GM19043 (cell line): Measurements from ENCODE around the gene DNAJB11.
"Not testable (repeated sequence)": the region's sequence is repeated elsewhere in the genome, so short reads cannot be mapped to it uniquely, and the experiment has no call there.

Experiments used
- ATAC-seq: cut with Tn5 transposase; IDR thresholded peaks from one replicate; pipeline ENCODE4 v1.9.1; 2021; ENCODE audit warnings: low read depth; ENCODE audit not compliant: unreplicated experiment

Gene DNAJB11

DNA sequence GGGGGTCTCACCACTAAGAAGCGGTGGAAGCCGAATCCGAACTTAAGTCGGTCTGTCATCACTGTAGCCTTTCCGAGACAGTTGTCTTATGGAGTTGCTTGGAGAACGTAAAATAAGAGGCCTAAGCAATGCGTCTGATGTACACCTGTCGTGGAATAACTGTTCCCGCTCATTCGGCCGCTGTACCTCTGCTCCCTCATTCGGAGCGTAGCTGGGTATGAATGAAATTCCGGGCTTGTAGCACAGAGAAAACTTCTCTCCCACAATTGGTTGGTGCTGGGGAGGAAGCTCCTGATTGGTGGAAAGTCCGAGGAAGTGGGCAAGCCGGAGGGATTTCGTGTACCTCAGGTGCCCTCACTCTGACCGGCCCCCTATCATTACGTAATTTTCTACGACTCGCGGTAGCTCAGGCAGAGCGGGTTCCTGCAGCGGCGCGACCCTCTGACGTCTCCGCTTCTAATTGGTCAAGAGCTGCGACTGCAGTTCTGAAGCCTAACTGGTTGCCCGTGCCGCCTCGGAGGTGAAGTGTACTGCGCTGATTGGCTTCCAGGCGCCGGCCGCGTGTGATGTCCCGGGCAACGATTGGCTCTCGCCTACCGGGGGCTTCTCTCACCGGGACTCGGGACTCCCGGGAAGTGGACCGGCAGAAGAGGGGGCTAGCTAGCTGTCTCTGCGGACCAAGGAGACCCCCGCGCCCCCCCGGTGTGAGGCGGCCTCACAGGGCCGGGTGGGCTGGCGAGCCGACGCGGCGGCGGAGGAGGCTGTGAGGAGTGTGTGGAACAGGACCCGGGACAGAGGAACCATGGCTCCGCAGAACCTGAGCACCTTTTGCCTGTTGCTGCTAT lies at the start of gene DNAJB11:
DNAJB11 (plus strand) TSS at position 625 of the 845 bp plus-strand sequence; CDS start at position 803, 178 bp downstream.
- ATAC-seq, result peak; percentile 88

DNA sequence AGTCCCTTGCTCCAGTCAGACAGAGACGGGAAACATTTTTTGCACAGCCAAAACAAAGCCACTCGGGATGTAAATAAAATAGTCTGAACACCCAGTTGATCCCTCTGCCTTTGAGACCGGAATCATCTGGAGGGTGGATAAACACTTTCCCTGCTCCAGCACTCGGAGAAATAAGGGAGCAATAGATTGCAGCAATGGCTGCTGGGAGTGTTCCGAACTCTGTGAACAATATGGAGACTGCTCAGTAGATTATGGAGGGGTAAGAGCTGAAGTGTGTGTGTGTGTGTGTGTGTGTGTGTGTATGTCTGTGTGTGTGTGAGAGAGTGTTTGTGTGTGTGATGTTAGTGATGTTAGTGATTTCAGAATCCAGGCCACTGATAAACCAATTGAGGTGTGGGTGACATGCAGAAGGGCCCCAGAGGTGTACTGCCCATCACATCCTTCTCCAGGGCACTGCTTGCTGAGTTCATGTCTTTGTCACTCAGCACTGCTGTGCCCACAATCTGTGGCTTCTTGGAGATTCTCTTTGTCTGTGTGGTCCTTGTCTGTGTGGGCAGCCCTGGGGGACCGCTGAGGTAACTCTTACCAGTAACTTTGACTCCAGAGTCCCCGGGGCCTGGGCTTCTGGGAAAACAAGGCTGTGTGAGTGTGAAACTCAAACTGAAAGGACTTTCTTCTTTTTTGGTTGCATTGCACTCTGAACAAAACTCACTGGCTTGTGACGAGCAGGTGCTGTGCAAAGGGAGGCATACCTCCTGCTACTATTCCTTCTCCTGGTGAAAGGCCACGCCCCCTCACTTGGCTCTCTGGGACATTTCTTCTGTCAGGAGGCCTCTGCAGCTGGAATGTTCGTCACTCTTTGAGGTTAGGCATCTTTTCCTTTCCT lies 49.3 kb upstream of the DNAJB11 start:
- peak; percentile 66 for ATAC-seq

DNA sequence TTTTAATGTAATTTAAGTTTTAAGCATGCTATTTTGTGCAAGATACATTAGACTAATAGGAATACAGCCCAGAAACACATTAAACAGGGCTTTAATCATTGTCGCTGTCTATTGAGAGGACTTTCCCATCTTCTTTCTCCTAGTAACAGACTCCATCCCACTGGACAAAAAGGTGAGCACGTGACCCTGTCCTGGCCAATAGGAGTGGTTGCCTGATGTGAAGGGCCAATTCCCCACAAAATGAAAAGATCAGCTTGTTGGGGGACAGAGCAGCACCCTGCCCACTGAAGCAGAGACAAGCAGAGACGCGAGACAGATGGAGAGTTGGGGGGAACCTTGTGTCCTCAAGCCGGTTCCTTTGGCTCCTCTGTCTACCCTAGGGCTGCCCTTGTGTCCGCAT lies 47.5 kb upstream of the DNAJB11 start:
- ATAC-seq, result no peak

DNA sequence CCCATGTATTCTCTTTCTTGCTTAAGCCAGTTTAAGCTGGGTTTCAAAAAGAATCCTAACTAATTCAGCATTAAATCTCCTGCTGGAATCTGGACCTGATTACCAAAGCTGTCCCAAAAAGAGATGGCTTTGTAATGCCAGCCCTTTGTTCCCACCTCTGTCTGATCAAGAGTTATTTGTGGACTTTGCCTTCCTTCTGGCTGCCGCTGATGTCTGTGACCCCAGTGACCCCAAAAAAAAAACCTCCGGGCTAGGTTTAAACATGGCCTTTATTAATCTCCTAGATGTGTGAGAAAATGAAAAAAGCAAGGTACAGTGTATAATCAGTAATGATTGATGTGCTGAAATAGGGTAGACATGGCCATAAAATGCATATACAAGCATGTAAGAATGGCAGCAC lies 47.1 kb upstream of the DNAJB11 start:
- no peak for ATAC-seq

DNA sequence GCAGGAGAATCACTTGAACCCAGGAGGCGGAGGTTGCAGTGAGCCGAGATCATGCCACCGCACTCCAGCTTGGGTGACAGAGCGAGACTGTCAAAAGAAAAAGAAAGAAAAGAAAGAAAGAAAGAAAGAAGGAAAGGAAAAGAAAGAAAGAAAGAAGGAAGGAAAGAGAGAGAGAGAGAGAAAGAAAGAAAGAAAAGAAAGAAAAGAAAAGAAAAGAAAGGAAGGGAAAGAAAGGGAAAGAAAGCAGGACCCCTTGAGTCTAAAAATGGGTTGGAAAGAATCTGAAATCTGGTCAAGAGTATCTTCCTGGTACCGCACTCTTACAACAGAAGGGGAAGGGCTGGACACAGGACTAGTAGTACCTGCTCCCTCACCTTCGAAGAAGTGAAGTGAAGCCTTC lies 45.9 kb upstream of the DNAJB11 start:
- ATAC-seq, result no peak

DNA sequence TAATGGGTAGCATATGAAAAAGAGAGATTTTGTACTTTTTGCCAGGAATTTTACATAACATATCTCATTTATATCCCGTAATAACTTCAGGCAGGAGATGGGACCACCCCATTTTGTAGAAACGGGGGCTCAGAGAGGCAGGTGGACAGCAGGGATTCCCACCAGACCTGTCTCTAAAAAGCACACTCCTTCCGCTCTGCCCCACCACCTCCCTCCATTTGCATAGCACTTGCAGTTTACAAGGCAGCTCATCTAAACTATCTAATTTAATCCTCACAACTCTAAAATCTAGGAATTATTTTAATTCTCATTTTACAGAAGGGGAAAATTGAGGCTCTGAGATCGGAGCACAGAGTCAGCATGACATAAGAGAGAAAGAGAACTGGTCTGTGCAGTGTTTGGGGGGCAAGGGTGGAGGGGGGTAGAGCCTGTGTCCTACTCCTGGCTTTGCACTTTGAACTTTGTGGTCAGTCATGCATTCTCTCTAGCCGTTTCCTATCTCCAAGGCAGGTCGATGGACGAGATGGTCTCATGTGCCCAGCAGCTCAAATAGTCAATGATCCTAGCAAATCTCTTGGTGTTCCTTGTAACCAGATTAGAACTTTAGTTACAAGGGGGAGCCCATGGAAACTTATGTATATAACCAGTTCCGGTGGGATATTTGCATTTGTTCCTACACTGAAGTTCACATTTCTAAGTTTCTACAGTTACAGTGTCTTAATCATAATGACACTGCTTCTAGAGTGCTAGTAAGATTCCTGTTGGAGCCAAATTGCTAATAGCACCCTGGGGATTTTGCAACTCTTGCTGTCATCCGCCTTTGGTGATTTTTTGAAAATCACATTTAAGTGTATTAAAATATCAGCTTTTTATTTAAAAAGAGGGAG lies 44.9 kb upstream of the DNAJB11 start:
- peak; percentile 29 for ATAC-seq

DNA sequence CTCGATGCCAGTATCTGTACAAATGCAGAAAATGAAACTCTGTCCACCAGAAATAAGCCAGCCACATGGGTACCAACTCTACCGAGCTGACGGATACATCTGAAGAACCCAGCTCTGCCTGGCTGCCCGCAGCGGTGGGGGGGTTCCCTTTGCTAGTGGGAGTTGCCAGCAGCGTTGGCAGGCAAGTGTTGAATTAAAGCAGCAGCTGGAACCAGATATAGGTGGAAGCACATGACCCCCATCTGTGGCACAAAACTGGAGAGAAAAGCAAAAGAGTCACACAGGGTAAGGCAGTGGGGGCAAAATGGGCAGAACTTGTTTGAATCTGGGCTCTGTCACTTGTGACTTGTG lies 44.3 kb upstream of the DNAJB11 start:
- ATAC-seq, result peak; percentile 32

DNA sequence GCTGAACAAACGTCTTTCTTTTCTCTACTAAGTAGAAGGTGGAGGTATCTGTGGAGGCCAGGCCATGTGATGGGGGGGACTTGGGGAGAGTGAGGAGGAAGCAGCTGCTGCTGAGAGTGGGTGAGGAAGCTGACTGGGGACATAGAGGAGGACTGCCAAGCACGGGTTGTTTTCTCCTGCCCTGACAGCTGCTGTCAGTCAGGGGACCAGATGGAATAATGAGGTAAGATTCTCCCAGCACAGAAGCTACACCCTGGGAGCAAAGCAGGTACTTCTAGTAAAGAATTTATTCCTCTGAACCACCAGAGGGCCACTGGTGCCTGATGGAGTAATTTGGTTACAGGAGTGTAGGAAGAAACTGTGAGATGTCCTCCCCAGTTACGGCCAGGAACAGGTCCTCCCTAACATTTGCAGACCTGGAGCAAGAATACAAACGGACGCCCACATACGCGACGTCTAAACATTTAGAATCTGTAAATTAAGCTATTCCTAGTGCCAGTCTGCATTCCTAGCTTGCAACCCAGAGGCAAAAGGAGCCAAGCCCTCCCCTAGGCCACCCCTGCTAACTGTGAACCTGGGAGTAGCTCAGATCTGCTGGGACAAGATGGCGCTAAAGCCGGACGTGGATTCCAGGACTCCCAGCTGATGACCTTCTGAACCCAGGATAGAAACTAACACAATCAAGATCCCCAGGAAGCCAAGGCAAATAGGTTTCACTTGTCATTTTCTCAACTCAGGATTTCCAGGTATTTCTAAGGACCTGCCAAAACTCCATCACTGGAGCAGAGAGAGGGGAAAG lies 41.1 kb upstream of the DNAJB11 start:
- ATAC-seq, result no peak

DNA sequence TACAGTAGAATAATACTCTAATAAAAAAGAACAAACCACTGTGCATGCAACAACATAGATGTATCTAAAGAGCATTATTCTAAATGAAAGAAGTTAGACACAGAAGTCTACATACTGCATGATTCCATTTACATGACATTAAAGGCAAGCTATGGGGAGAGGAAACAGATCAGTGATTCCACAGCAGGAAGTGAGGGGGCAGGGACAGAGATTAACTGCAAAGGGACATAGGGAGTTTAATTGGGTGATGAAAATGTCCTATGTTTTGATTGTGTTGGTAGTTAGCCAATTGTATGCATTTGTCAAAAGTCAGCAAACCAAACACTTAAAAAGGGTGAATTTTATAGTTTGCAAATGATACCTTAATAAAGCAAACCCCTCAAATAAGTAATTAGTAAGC lies 40.1 kb upstream of the DNAJB11 start:
- no peak for ATAC-seq

DNA sequence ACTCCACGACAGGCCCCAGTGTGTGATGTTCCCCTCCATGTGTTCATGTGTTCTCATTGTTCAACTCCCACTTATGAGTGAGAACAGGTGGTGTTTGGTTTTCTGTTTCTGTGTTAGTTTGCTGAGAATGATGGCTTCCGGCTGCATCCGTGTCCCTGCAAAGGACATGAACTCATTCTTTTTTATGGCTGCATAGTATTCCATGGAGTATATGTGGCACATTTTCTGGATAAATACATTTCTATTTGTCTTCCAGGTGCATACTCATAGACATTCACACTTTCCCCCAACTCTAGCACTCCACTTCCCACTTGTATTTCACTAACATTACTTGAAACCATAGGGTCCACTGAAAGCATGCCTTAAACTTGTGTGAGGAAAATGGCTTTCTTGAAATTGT lies 38.8 kb upstream of the DNAJB11 start:
- not testable (repeated sequence) for ATAC-seq

DNA sequence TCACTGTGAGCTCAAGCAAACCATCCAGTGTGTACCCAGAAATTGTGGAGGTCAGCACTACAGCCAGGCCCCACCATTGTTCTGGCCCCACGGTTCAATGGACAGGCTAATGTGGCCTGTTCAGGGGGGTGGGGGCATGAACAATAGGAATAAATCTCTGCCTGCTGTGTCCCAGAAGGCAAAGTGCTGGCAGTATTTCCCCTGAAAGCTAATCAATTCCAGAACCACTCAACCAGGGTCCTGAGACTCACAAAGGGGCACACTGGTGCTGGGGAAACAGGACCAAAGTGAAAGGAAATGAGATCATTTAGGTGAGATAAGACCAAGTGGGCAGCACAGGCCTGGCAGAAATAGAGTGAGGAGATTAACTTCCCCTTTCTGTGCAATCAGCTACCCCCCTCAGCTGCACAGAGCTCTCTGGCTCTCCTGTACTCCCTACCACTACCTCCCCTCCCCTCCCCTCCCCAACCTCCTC lies 37.9 kb upstream of the DNAJB11 start:
- peak; percentile 54 for ATAC-seq

DNA sequence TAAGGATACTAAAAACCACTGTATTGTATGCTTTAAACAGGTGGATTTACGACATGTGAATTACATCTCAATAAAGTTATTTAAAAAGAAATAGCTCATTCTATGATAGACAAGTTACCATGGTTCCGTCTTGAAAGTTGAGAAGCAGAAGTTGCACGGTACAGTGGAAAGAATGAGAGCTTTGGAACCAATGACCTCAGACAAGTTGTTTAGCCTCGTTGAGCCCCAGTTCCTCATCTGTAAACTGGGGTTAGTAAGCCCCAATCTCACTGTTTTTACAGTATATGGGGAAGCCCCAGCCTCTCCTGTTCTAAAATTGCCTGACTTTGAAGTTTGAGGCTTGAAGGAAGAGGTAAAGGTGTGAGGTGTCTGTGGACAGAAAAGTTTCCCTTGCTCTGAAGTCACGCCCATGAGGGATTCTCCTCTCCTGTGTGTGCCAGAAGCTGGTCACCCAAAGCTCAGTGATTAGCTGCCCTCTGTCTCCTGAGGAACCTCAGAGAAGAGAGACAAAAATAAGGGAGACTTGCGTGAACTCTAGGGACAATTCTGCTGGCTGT lies 36.3 kb upstream of the DNAJB11 start:
- peak; percentile 69 for ATAC-seq

DNA sequence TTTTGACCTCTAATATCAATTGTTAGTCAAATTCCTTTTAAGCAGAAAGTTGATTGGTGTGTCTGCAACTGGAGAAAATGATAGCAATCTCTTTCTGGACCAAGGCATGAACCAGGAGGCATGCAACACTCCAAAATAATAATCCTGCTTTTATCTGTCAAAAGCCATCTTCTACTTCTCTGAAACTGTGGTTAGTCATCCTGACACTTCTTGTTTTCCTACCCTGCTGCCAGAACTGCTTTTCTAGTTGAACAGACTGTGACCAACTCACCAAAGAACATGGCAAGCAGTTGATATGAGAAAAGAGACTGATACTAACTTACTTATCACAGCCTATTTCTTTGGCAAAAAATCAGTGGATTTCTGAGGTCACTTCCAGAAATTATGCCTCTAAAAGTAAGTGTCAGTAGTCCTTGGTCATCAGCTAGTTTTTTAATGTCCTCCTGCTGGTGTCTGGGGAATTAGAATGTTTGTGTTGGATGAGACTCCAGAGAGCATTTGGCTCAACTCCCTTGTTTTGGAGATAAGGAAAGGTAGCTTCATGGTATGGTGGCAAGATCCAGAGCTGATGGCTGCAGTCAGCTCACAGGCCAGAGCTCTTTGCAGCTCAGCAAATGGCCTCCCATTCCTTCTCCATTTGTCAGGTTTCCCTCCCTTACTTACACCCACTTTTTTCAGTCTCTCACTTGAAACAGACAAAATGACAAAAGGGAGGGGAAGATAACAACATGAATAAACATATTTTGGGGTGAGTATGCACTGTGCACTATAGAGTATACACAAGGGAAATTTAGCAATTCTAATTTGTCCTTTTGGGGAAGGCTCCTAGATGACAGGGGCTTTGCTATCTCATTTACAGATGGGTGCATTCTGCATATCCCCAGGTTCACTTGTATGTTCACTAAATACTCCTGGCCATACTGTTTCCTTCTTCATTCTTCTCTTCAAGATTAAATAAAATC lies 33.4 kb upstream of the DNAJB11 start:
- ATAC-seq, result no peak

DNA sequence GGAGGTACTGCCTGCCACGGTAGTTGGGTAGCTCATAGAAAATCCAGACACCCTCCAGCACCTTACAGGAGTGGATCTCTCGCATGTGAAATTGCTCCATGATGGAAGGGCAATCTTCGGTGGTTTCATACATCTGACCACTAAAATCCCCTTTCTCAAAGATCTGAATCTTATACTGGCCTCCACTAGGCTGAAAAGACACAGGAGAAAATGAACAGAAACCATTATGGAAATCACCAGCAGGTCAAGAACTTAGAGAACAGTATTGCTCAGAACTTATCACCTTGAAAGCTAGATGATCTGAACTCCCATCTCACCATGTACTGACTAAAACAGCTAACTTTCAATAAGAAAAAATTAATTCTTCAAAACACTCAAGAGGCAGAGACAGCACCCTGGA lies 31.7 kb upstream of the DNAJB11 start:
- ATAC-seq, result no peak

DNA sequence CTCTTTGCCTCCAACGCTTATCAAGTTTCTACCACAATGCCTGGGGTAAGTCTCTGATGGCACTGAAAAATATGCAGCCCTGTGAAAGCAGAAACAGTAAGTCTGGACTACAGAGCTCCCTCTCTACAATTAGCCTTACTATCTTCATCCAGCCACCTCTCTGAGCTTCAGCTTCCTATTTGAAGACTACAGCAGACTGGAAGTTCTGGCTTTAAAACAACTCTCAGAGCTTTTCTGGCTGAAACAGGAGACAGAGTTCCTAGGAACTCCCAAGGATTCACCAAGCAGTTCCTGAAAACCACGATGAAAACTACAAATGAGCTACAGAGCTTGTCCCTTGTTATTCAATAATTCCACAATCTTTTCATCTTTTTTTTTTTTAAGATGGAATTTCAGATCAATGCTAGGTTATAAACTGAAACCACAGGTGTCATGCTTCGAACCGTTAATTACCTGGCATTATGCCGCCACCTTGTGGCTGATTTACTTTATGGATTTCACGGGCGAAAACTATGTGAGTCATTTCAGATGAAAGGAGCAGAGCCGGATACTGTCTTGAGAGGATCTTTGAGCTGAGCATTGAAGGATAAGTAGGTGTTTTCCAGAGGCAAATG lies 30.2 kb upstream of the DNAJB11 start:
- peak; percentile 55 for ATAC-seq

DNA sequence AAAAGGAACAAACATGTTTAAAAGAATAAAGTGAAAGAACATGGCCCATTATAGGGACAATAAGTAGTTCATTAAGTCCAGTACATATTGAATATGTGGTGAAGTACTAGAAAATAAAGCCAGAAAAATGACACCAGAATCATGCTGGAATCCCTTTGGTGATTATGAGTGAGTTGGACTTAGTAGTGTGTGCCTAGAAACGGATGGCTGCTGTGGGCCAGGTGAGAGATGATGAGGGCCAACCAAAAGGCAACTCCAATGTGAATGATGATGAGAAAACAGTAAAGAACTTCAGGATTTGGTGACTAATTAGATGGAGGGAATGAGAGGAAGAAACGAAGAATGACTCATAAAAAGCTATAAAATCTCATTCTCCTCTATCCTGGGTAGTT lies 29.7 kb upstream of the DNAJB11 start:
- no peak for ATAC-seq

DNA sequence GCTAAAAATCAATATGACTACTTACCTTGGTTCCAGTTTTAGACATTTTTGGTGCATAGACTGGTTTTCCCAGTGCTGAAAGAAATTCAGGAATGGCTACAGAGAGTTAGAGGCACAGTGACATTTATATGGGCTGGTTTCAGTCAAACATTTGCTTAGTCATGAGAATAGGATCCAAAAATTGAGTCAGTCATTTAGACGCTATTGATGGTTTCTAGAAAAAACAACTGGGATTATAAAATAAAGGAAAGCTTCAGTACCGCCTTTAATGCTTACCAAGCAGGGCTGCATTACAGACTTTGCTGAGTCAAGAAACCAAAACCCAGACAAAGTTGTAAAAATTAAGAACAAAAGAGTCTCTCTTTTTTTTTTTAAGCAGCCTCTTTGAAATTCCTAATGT lies 26.2 kb upstream of the DNAJB11 start, which contains the start of gene CRYGS:
CRYGS (minus strand) TSS at position 100 of the 400 bp plus-strand sequence; CDS start at position 46, 54 bp downstream.
- ATAC-seq, result no peak

DNA sequence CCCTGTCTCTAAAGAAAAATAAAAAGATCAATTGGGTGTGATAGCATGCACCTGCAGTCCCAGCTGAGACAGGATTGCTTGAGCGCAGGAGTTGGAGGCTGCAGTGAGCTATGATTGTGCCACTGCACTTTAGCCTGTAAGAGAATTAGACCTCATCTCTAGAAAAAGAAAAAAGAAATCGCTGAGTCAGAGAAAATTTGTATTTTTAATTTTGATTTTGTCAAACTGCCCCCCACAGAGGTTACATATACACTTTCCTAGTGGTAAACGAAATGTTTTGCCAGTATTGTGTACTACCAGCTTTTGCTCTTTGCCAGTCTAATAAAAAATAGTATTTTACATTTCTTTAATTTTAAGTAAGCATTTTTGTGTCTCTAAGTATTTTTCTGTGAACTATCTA lies 21.0 kb upstream of the DNAJB11 start:
- ATAC-seq, result no peak
